ENCODE data around the gene GOLT1A.
"Not testable (repeated sequence)": the region's sequence is repeated elsewhere in the genome, so short reads cannot be mapped to it uniquely, and the experiment has no call there.

DNA sequence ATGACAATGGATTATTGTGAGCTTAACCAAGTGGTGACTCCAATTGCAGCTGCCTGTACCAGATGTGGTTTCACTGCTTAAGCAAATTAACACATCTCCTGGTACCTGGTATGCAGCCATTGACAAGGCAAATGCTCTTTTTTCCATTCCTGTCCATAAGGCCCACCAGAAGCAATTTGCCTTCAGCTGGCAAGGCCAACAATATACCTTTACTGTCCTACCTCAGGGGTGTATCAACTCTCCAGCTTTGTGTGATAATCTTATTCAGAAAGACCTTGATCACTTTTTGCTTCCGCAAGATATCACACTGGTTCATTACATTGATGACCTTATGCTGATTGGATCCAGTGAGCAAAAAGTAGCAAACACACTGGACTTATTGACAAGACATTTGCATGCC is 23.7 kb upstream of the GOLT1A start:
- TF ChIP-seq, protein P1, sequence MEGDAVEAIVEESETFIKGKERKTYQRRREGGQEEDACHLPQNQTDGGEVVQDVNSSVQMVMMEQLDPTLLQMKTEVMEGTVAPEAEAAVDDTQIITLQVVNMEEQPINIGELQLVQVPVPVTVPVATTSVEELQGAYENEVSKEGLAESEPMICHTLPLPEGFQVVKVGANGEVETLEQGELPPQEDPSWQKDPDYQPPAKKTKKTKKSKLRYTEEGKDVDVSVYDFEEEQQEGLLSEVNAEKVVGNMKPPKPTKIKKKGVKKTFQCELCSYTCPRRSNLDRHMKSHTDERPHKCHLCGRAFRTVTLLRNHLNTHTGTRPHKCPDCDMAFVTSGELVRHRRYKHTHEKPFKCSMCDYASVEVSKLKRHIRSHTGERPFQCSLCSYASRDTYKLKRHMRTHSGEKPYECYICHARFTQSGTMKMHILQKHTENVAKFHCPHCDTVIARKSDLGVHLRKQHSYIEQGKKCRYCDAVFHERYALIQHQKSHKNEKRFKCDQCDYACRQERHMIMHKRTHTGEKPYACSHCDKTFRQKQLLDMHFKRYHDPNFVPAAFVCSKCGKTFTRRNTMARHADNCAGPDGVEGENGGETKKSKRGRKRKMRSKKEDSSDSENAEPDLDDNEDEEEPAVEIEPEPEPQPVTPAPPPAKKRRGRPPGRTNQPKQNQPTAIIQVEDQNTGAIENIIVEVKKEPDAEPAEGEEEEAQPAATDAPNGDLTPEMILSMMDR (IDR thresholded peaks at IDR 0.05), result not testable (repeated sequence)
- TF ChIP-seq POLR2AphosphoS5, TCF7L2 (IDR thresholded peaks at IDR 0.05; ENCODE audit: low read depth, low read length): not testable (repeated sequence)
- TF ChIP-seq, protein P2, sequence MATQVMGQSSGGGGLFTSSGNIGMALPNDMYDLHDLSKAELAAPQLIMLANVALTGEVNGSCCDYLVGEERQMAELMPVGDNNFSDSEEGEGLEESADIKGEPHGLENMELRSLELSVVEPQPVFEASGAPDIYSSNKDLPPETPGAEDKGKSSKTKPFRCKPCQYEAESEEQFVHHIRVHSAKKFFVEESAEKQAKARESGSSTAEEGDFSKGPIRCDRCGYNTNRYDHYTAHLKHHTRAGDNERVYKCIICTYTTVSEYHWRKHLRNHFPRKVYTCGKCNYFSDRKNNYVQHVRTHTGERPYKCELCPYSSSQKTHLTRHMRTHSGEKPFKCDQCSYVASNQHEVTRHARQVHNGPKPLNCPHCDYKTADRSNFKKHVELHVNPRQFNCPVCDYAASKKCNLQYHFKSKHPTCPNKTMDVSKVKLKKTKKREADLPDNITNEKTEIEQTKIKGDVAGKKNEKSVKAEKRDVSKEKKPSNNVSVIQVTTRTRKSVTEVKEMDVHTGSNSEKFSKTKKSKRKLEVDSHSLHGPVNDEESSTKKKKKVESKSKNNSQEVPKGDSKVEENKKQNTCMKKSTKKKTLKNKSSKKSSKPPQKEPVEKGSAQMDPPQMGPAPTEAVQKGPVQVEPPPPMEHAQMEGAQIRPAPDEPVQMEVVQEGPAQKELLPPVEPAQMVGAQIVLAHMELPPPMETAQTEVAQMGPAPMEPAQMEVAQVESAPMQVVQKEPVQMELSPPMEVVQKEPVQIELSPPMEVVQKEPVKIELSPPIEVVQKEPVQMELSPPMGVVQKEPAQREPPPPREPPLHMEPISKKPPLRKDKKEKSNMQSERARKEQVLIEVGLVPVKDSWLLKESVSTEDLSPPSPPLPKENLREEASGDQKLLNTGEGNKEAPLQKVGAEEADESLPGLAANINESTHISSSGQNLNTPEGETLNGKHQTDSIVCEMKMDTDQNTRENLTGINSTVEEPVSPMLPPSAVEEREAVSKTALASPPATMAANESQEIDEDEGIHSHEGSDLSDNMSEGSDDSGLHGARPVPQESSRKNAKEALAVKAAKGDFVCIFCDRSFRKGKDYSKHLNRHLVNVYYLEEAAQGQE (IDR thresholded peaks at IDR 0.05; ENCODE audit: insufficient read depth in 1 of 2, low read depth in 2 of 2, low read length in 1 of 2), result not testable (repeated sequence)
